Neuronal stem cell (in vitro differentiated cells): ENCODE data around the gene WDR36.

Experiments
- DNase-seq: peaks from one replicate; pipeline ENCODE4 v3.0.0-alpha.2; 2013; ENCODE audit warnings: low spot score
- H2AFZ ChIP-seq: one replicate; pipeline ENCODE4 v1.6.1; 2013; ENCODE audit warnings: mild to moderate bottlenecking, low read length, inconsistent platforms
- H2AK5ac ChIP-seq: 2 replicates; pipeline ENCODE4 v1.6.1; 2013; ENCODE audit warnings: low read depth, mild to moderate bottlenecking, inconsistent platforms, low read length, moderate library complexity, mixed read lengths
- H2BK120ac ChIP-seq: 2 replicates; pipeline ENCODE4 v1.6.1; 2013; ENCODE audit warnings: low read depth, mild to moderate bottlenecking, inconsistent platforms, low read length, moderate library complexity, mixed read lengths
- H2BK12ac ChIP-seq: one replicate; pipeline ENCODE4 v1.6.1; 2013; ENCODE audit warnings: low read length, inconsistent platforms
- H2BK15ac ChIP-seq: 2 replicates; pipeline ENCODE4 v1.6.1; 2013; ENCODE audit warnings: mild to moderate bottlenecking, low read length, inconsistent platforms, mixed read lengths
- H2BK5ac ChIP-seq: one replicate; pipeline ENCODE4 v1.6.1; 2013; ENCODE audit warnings: inconsistent platforms, mild to moderate bottlenecking, low read length, moderate library complexity
- H3K14ac ChIP-seq: one replicate; pipeline ENCODE4 v1.6.1; 2013; ENCODE audit warnings: low read length, inconsistent platforms
- H3K18ac ChIP-seq: 2 replicates; pipeline ENCODE4 v1.6.1; 2013; ENCODE audit warnings: low read length, inconsistent platforms
- H3K23ac ChIP-seq: 2 replicates; pipeline ENCODE4 v1.6.1; 2013; ENCODE audit warnings: low read depth, mild to moderate bottlenecking, mixed read lengths, low read length, inconsistent platforms; ENCODE audit not compliant: poor library complexity
- H3K27ac ChIP-seq: replicated peaks from 3 replicates; pipeline ENCODE4 v1.5.1; 2013; ENCODE audit warnings: low read length, inconsistent platforms
- H3K27me3 ChIP-seq, 3 experiments: 2 replicates each; pipeline ENCODE4 v1.6.1; 2013; ENCODE audit warnings: low read length in 3 of 3, mild to moderate bottlenecking in 2 of 3, inconsistent platforms in 1 of 3, low read depth in 1 of 3, mixed read lengths in 1 of 3, moderate library complexity in 1 of 3; ENCODE audit not compliant: control insufficient read depth in 3 of 3, insufficient read depth in 3 of 3
- H3K36me3 ChIP-seq, 2 donors: replicated peaks in 1 of 2; 2 replicates each; pipeline ENCODE4 v1.6.1; 2013; ENCODE audit warnings: low read length in 2 of 2; ENCODE audit not compliant: control insufficient read depth in 2 of 2, insufficient read depth in 2 of 2
- H3K4ac ChIP-seq: 2 replicates; pipeline ENCODE4 v1.6.1; 2013; ENCODE audit warnings: inconsistent platforms, mild to moderate bottlenecking, low read length, moderate library complexity
- H3K4me1 ChIP-seq, 2 donors: 1 replicate in 1 of 2; 2 replicates in 1 of 2; pipeline ENCODE4 v1.6.1; 2013; ENCODE audit warnings: low read length in 2 of 2, low read depth in 1 of 2; ENCODE audit not compliant: control insufficient read depth in 2 of 2, insufficient read depth in 1 of 2
- H3K4me2 ChIP-seq: one replicate; pipeline ENCODE4 v1.6.1; 2013; ENCODE audit warnings: mild to moderate bottlenecking, low read length, inconsistent platforms; ENCODE audit not compliant: insufficient read depth, poor library complexity, severe bottlenecking
- H3K4me3 ChIP-seq, 2 donors: 2 replicates each; pipeline ENCODE4 v1.5.1; 2013; ENCODE audit warnings: low read length in 2 of 2, mild to moderate bottlenecking in 2 of 2, inconsistent platforms in 1 of 2, moderate library complexity in 1 of 2
- H3K79me1 ChIP-seq: one replicate; pipeline ENCODE4 v1.6.1; 2013; ENCODE audit warnings: low read depth, mild to moderate bottlenecking, inconsistent platforms, low read length, moderate library complexity
- H3K9ac ChIP-seq: one replicate; pipeline ENCODE4 v1.6.1; 2013; ENCODE audit warnings: mild to moderate bottlenecking, low read depth, low read length, inconsistent platforms; ENCODE audit not compliant: poor library complexity
- H3K9me3 ChIP-seq, 2 donors: replicated peaks in 1 of 2; 2 replicates each; pipeline versions ENCODE3 to v1.6.1; 2013; ENCODE audit warnings: low read length in 2 of 2, mild to moderate bottlenecking in 2 of 2, inconsistent platforms in 1 of 2, low read depth in 1 of 2, mixed read lengths in 1 of 2, moderate library complexity in 1 of 2; ENCODE audit not compliant: control insufficient read depth in 2 of 2, insufficient read depth in 1 of 2
- H4K8ac ChIP-seq: one replicate; pipeline ENCODE4 v1.6.1; 2013; ENCODE audit warnings: low read depth, mild to moderate bottlenecking, inconsistent platforms, low read length, moderate library complexity
- H4K91ac ChIP-seq: one replicate; pipeline ENCODE4 v1.6.1; 2013; ENCODE audit warnings: low read length, low read depth, mild to moderate bottlenecking, inconsistent platforms; ENCODE audit not compliant: poor library complexity
- WGBS, 2 donors: extraction: QIAGEN DNeasy Blood & Tissue Kit; methylation state at CpG; one replicate each; pipeline ENCODE4 v1.1.7; 2013; ENCODE audit warnings: missing lambda C conversion rate in 2 of 2, mixed read lengths in 1 of 2; ENCODE audit not compliant: insufficient read length in 2 of 2, insufficient replicate concordance in 1 of 2; ENCODE audit errors: extremely low coverage in 2 of 2; 5-methylcytosine and 5-hydroxymethylcytosine counted together

WDR36 gene

GRCh38 chr5:111131356-111131755 lies 39.2 kb downstream of the WDR36 start:
- Histone ChIP-seq H2AK5ac (no peak overlapping the region), H2AFZ (no peak overlapping the region), H3K27ac (no peak overlapping the region), H3K18ac (no peak overlapping the region), H3K27me3 (no peaks in the 10 kb centered on the region), H3K14ac (no peak overlapping the region), H3K36me3 (peaks cover 2 to 33% of the 10 kb centered on the region in 2 donors), H3K79me1 (no peaks in the 10 kb centered on the region), H4K8ac (no peak overlapping the region), H2BK12ac (no peak overlapping the region), H3K23ac (no peak overlapping the region), H3K4me2 (no peak overlapping the region), H2BK15ac (no peak overlapping the region), H3K4ac (no peak overlapping the region), H3K9me3 (no peaks in the 10 kb centered on the region), H2BK120ac (no peak overlapping the region), H3K4me3 (no peak overlapping the region), H4K91ac (no peak overlapping the region), H3K4me1 (peaks cover 8 to 22% of the 10 kb centered on the region in 2 donors), H2BK5ac (no peak overlapping the region), H3K9ac (no peak overlapping the region)
- WGBS, 2 donors, result no CpG with 5 or more reads among the region's 2 CpGs
- no peak for DNase-seq

GRCh38 chr5:111132076-111132475 lies 39.9 kb downstream of the WDR36 start:
- no peak overlapping the region for H3K23ac ChIP-seq
- no peak overlapping the region for H3K4me3 ChIP-seq
- peaks cover 2 to 26% of the 10 kb centered on the region in 2 donors for H3K36me3 ChIP-seq
- no peaks in the 10 kb centered on the region for H3K9me3 ChIP-seq
- H3K9ac ChIP-seq, result no peak overlapping the region
- no peaks in the 10 kb centered on the region for H3K79me1 ChIP-seq
- H3K18ac ChIP-seq, result no peak overlapping the region
- WGBS, 2 donors, result no CpG with 5 or more reads among the region's 1 CpG
- H2AFZ ChIP-seq, result no peak overlapping the region
- no peak overlapping the region for H3K14ac ChIP-seq
- H3K4me2 ChIP-seq, result no peak overlapping the region
- H2BK120ac ChIP-seq, result no peak overlapping the region
- H4K91ac ChIP-seq, result no peak overlapping the region
- DNase-seq, result no peak
- H3K4ac ChIP-seq, result no peak overlapping the region
- no peak overlapping the region for H2BK5ac ChIP-seq
- no peak overlapping the region for H2AK5ac ChIP-seq
- H3K27ac ChIP-seq, result no peak overlapping the region
- H3K27me3 ChIP-seq, result no peaks in the 10 kb centered on the region
- no peak overlapping the region for H4K8ac ChIP-seq
- no peak overlapping the region for H2BK12ac ChIP-seq
- H2BK15ac ChIP-seq, result no peak overlapping the region
- peaks cover 8 to 22% of the 10 kb centered on the region in 2 donors for H3K4me1 ChIP-seq

DNA sequence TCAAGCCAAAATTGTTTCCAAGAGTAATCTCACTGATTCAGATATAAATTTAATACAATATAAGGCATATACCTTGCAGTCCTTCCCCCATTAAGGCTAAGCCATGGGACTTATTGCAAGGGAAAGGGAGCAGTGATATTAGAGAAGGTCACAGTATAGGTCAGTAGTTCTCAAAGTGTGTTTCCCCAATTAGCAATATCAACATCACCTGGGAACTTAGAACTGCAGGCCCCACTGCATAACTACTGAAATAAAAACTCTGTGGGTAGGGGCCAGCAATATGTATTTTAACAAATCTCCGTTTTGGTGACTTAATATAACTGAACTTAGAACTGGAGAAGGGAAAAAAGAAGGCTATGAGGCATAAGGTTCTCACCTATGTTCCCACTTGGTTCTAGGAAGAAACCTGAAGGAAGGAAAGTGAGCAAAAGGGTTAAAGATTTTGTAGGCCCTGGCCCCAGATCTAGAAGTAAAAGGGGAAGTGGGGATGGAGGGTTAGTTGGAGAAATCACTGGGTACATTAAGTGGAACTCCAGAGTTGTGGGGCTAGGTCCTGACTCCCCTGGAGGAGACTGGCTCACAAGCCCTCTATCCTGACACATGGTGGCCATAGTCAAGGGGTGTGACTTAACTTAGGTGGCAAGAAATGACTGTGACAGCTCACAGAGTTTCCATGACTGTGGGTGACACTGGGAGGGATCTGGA lies 40.7 kb downstream of the WDR36 start:
- H3K4me2 ChIP-seq, result no peak overlapping the region
- peaks cover 8 to 22% of the 10 kb centered on the region in 2 donors for H3K4me1 ChIP-seq
- H3K9ac ChIP-seq, result no peak overlapping the region
- WGBS, 2 donors, result no CpG with 5 or more reads among the region's 1 CpG
- no peak overlapping the region for H3K4me3 ChIP-seq
- peaks cover 0 to 18% of the 10 kb centered on the region in 2 donors for H3K36me3 ChIP-seq
- H3K27me3 ChIP-seq, result no peaks in the 10 kb centered on the region
- H3K18ac ChIP-seq, result no peak overlapping the region
- peak overlapping the region; percentile 72 for H4K8ac ChIP-seq
- H3K9me3 ChIP-seq, result no peaks in the 10 kb centered on the region
- H2BK120ac ChIP-seq, result no peak overlapping the region
- no peak overlapping the region for H2AK5ac ChIP-seq
- no peak for DNase-seq
- no peak overlapping the region for H4K91ac ChIP-seq
- H2BK12ac ChIP-seq, result no peak overlapping the region
- H3K23ac ChIP-seq, result no peak overlapping the region
- H2BK15ac ChIP-seq, result no peak overlapping the region
- peak overlapping the region; percentile 6 for H2AFZ ChIP-seq
- H3K4ac ChIP-seq, result no peak overlapping the region
- no peak overlapping the region for H3K27ac ChIP-seq
- no peak overlapping the region for H2BK5ac ChIP-seq
- H3K14ac ChIP-seq, result no peak overlapping the region
- no peaks in the 10 kb centered on the region for H3K79me1 ChIP-seq

DNA sequence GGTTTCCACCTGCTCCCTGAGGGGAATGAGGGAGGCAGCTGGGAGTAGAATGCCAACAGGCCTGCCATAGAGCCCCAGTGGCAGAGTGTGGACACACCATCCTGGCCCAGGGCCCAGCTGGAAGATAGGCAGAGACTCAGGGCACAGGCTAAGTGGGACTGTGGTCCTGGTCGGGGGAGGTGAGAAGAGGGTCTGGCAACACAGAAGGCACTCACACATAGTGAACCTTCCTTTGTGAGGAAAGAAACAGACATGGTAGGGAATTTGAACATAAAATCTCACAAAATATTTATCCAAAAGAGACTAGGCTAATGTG lies 41.2 kb downstream of the WDR36 start:
- H3K9me3 ChIP-seq, result no peaks in the 10 kb centered on the region
- no peak overlapping the region for H3K27ac ChIP-seq
- no peak overlapping the region for H3K14ac ChIP-seq
- no peak overlapping the region for H3K9ac ChIP-seq
- H2BK120ac ChIP-seq, result no peak overlapping the region
- H3K4ac ChIP-seq, result no peak overlapping the region
- no peak overlapping the region for H3K4me3 ChIP-seq
- H4K8ac ChIP-seq, result peak overlapping the region; percentile 72
- peaks cover 8 to 22% of the 10 kb centered on the region in 2 donors for H3K4me1 ChIP-seq
- no peak overlapping the region for H4K91ac ChIP-seq
- no peak overlapping the region for H2BK15ac ChIP-seq
- peaks cover 0 to 14% of the 10 kb centered on the region in 2 donors for H3K36me3 ChIP-seq
- no peak overlapping the region for H2BK5ac ChIP-seq
- peak overlapping the region; percentile 6 for H2AFZ ChIP-seq
- no peaks in the 10 kb centered on the region for H3K27me3 ChIP-seq
- no peak for DNase-seq
- no peak overlapping the region for H2AK5ac ChIP-seq
- H3K4me2 ChIP-seq, result no peak overlapping the region
- no peak overlapping the region for H3K23ac ChIP-seq
- no peak overlapping the region for H2BK12ac ChIP-seq
- H3K79me1 ChIP-seq, result no peaks in the 10 kb centered on the region
- no CpG with 5 or more reads among the region's 1 CpG for WGBS, 2 donors
- H3K18ac ChIP-seq, result peak overlapping the region; percentile 66
